Fibroblast of mammary gland (primary cell): ENCODE results near the gene SALL3.

Experiments
- DNase-seq: peaks from one replicate; pipeline ENCODE4 v3.0.0-alpha.2; 2010; ENCODE audit warnings: low read depth
- H3K4me3 ChIP-seq: 2 replicates; pipeline ENCODE4 v1.5.1; 2011; ENCODE audit warnings: low read depth, mild to moderate bottlenecking, low read length, moderate library complexity; ENCODE audit not compliant: control insufficient read depth
- CTCF ChIP-seq: conservative IDR thresholded peaks from 2 replicates; pipeline ENCODE4 v1.5.1; 2011; ENCODE audit warnings: low read depth, low read length, inconsistent platforms; ENCODE audit not compliant: control insufficient read depth, insufficient read depth

The SALL3 gene

GRCh38 chr18:78970774-78971333 is 8.8 kb upstream of the SALL3 start:
- no peak for DNase-seq
- no peak for TF ChIP-seq CTCF
- no peak overlapping the region for H3K4me3 ChIP-seq

DNA sequence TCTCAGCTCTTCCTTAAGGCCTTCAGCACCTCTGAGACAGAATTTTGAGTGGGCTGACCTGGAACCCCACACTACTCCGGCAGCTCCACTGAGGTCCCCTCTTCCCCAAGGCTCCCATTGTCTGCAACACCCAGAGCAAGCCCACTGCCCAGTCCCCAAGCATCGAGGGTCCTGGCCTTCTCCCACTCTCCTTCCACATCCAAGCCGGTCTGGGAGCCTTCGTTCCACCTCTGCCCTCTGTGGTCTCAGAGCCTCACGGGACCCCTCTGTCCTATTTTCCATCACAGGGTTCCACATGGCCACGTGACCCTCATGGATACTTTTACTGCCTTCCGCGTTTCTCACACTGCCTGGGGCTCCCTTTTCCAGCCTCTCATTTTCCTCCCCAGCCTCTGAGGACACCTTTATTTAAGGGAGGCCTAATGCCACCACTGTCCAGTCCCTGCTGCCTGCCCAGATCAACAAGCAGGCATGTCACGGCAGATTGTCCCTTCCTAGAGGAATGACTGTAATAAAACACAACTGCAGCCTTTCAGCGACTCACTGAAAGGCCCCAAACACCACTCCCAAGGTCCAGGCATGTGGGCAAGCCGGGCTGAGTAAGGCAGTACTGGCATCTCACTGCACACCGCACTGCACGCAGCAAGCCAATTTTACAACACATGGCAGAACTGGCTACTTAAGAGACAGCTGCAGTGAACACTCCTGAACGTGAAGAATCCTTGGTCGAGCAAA is 7.9 kb upstream of the SALL3 start:
- no peak overlapping the region for H3K4me3 ChIP-seq

DNA sequence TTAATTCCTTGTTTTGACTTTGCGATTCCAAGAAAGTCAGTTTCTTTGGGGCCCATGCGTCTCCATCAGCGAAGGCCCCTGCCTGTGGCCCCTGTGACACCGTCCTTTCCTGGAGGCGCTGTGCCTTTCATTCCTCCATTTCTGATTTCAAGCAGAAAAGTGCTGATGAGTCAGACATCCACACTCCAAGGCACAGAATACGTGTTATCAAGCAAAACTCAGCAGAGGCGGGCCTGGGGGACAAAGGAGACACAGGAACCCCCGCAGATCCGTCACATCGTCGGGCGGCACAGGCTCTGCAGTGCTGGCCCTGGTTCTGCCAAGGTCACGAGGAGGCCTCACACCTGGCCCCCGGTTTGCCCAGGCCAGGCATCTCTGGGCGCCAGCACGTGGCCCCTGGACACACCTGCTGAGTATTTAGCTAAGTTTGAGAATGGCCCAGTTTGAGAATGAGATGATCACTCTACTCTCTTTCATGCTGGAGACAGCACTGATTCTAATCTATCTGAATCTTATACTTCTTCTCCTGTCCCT is 7.2 kb upstream of the SALL3 start:
- no peak overlapping the region for H3K4me3 ChIP-seq
- no peak for DNase-seq
- TF ChIP-seq CTCF, result no peak

More for the DNA sequence above, 7.9 kb upstream of the SALL3 start:
- no peak for DNase-seq
- no peak for TF ChIP-seq CTCF

DNA sequence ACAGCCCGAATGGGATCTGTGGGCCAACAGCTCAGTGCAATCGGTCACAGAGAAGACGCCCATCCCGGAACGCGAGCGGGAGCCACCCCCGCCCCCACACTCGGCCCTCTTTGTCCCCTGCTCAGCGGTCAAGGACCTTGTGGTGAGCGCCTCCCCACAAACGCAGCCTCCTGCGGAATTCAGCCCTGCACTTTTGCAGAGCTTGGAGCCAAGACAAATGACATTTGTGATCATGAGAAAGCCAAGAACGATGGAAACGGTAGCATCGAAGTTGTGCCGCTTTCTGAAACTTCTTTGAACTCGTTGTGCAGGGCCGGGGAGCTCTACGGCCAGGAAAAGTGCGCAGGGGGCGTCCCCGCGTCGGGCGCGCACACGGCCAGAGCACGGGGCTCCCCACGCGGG is 6.7 kb upstream of the SALL3 start:
- TF ChIP-seq CTCF, result no peak
- H3K4me3 ChIP-seq, result no peak overlapping the region
- no peak for DNase-seq

GRCh38 chr18:78973357-78974083 is 6.1 kb upstream of the SALL3 start:
- no peak for DNase-seq
- no peak for TF ChIP-seq CTCF
- H3K4me3 ChIP-seq, result no peak overlapping the region

- H3K4me3 ChIP-seq, result no peak overlapping the region
- no peak for DNase-seq
- no peak for TF ChIP-seq CTCF
Observed at GRCh38 chr18:78974115-78974761, 5.4 kb upstream of the SALL3 start.
